Cardiac fibroblast (primary cell): ENCODE measurements around the gene RAB22A.
"Not testable (repeated sequence)": the region's sequence is repeated elsewhere in the genome, so short reads cannot be mapped to it uniquely, and the experiment has no call there.

Experiments used
- DNase-seq, 2 donors: peaks; one replicate each; pipeline versions ENCODE4 v3.0.0 to v3.0.0-alpha.2; 2010; ENCODE audit warnings: low read depth in 2 of 2
- H3K4me3 ChIP-seq, 2 donors: replicated peaks in 1 of 2; 1 replicate in 1 of 2; 2 replicates in 1 of 2; pipeline ENCODE4 v1.5.1; 2011; ENCODE audit warnings: low read depth in 2 of 2, low read length in 2 of 2, mild to moderate bottlenecking in 2 of 2, moderate library complexity in 1 of 2
- CTCF ChIP-seq: IDR thresholded peaks from one replicate; pipeline ENCODE4 v1.5.1; 2011; ENCODE audit warnings: low read depth, mild to moderate bottlenecking, low read length, inconsistent platforms

The RAB22A gene

GRCh38 chr20:58372806-58373205, 63.3 kb downstream of the RAB22A start:
- no peak for TF ChIP-seq CTCF
- no peak overlapping the region for H3K4me3 ChIP-seq
- no peak for DNase-seq

GRCh38 chr20:58373296-58373695, 63.8 kb downstream of the RAB22A start:
- not testable (repeated sequence) for H3K4me3 ChIP-seq, DNase-seq

GRCh38 chr20:58374027-58374850, 64.7 kb downstream of the RAB22A start:
- no peak for DNase-seq
- no peak for TF ChIP-seq CTCF

GRCh38 chr20:58374906-58375758, 65.6 kb downstream of the RAB22A start:
- DNase-seq = peak; percentile 55 to 81
- TF ChIP-seq CTCF = no peak

More at GRCh38 chr20:58374027-58374850, 64.7 kb downstream of the RAB22A start:
- H3K4me3 ChIP-seq = no peak overlapping the region

DNA sequence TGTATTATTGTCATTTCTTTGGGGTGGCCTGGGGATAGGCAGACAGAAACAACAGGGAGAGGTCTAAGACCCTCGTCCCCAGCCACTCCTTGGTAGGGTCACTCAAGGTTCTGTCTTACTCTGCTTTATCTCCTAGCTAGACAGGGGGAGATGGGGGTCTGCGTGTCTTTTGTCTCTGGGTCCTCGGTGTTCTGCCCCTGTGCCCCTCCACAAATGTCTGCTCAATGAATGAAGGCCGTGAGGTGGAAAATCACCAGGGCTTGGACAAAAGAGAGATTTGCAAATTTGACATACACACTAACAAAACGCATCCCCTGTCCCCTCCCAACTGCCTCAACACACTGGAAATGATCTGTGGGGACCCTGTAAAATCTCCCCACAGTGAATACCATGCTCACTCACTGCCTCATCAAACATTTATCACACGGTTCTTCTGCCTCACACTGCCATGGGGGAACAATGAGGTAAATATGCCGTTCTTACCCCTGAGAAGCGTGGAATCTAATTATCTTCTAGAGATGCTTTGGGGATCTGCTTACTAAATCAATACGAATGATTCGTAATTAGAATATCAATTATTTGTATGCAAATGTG, 66.3 kb downstream of the RAB22A start:
- H3K4me3 ChIP-seq = no peak overlapping the region
- DNase-seq = no peak
- no peak for TF ChIP-seq CTCF

More at GRCh38 chr20:58374906-58375758, 65.6 kb downstream of the RAB22A start:
- H3K4me3 ChIP-seq = no peak overlapping the region

DNA sequence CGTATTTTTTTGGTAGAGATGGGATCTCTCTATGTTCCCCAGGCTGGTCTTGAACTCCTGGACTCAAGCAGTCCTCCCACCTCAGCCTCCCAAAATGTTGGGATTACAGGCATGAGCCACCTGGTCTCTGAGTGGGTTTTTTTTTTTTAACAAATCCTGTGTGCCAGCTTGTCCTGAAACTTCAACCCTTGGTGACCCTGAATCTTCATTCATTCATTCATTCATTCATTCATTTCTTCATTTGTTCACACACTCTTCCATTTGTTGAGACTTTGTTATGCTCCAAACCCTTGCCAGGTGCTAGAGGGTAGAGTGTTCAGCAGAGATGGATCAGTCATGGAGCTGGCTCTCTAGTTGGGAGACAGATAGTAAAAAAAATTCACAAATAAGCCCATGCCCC, 67.5 kb downstream of the RAB22A start:
- TF ChIP-seq CTCF = no peak
- no peak overlapping the region for H3K4me3 ChIP-seq
- DNase-seq = no peak
